H54 (cell line): ENCODE measurements around the gene ELFN1.

Source experiments
- DNase-seq: peaks from one replicate; pipeline ENCODE4 v3.0.0; 2011; ENCODE audit warnings: low spot score, mixed read lengths; ENCODE audit not compliant: insufficient read length
- FAIRE-seq: peaks from 3 replicates; lab custom pipeline; 2011; peaks lifted over from hg19 to GRCh38; lab: Jason Lieb, UNC
- POLR2A ChIP-seq: IDR thresholded peaks from 2 replicates; pipeline ENCODE4 v1.6.1; 2011; ENCODE audit warnings: low read depth, mild to moderate bottlenecking, low read length

Gene ELFN1

GRCh38 chr7:1737956-1738355 is 67.9 kb downstream of the ELFN1 start:
- TF ChIP-seq POLR2A, result no peak
- FAIRE-seq, result no peak
- no peak for DNase-seq

DNA sequence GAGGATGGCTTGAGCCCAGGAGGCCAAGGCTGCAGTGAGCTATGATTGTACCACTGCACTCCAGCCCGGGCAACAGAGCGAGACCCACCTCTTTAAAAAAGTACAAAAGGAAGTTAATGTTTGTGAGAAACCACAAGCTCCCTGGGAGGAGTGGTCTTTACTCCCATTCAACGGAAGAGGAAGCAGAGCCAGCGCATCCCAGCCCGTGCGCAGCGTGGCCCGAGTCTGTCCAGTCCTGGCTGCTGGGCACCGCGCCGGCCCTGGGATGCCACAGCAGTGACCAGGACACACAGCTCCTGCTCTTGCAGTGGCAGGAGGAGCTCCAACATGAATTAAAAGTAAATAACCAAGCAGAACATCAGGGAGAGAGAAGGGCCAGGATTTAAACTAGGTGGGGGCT is 68.4 kb downstream of the ELFN1 start:
- TF ChIP-seq POLR2A, result no peak
- no peak for FAIRE-seq

DNA sequence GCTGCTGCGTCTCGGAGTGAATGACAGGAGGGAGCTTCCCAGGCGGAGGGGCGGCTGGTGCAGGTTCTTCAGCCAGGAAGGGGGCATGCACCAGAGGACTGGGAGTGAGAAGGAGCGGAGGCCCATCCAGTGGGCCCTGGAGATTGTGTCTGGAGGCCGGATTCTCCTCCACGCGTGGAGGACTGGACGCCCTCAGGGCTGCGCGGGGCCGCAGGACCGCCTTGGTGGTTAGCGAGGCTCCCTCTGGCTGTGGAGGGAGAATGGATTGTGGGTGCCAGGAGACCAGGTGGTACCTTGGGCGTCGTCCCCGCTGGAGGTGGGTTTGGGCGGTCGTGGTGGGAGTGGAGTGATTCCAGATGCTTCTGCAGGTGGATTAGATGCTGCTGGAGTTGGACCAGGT is 68.9 kb downstream of the ELFN1 start:
- DNase-seq (no peak), FAIRE-seq (no peak)
- no peak for TF ChIP-seq POLR2A

More for the DNA sequence above, 68.4 kb downstream of the ELFN1 start:
- DNase-seq, result no peak

- DNase-seq, result no peak
- TF ChIP-seq POLR2A, result no peak
- FAIRE-seq, result no peak
Measured at GRCh38 chr7:1739593-1739992, 69.5 kb downstream of the ELFN1 start.

GRCh38 chr7:1740214-1740613 is 70.1 kb downstream of the ELFN1 start:
- no peak for FAIRE-seq
- no peak for TF ChIP-seq POLR2A
- no peak for DNase-seq

- no peak for DNase-seq
- TF ChIP-seq POLR2A, result no peak
- no peak for FAIRE-seq
Measured at GRCh38 chr7:1741246-1741645, 71.2 kb downstream of the ELFN1 start.

DNA sequence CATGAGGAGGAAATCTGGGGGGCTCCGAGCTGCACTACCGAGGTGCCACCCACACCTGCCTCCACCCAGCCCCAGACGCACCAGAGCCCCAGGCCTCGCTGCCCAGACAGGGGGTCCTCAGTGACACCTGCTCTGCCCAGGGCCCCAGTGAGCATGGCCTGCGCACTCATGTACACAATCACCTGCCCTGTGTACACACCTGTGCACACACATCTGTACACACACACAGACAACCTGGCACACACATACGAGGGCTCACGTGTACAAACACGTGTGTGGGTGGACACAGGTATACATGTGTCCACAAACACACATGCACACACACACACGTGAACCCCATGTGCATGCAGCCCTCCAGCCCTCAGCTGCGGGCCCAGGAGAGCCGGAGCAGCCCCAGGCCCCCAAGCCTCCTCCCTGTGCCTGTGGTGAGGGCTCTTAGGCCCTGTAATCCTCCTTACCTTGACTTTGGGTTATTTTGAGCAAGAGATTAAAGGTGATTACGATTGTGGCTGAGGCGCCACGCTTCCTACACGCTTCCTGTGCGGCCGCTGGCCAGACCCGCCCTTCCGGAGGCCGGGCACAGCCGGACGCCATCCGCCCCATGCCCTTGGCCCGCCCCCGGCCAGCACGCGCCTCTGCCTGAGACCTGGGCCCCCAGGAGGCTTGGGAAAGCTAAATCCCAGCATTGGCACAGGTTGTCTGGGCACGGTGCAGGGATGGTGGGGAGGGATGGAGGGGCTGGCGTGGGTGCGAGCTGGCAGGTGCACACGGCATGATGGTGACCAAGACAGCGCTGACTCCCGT is 71.9 kb downstream of the ELFN1 start:
- no peak for TF ChIP-seq POLR2A
- FAIRE-seq, result no peak
- no peak for DNase-seq

DNA sequence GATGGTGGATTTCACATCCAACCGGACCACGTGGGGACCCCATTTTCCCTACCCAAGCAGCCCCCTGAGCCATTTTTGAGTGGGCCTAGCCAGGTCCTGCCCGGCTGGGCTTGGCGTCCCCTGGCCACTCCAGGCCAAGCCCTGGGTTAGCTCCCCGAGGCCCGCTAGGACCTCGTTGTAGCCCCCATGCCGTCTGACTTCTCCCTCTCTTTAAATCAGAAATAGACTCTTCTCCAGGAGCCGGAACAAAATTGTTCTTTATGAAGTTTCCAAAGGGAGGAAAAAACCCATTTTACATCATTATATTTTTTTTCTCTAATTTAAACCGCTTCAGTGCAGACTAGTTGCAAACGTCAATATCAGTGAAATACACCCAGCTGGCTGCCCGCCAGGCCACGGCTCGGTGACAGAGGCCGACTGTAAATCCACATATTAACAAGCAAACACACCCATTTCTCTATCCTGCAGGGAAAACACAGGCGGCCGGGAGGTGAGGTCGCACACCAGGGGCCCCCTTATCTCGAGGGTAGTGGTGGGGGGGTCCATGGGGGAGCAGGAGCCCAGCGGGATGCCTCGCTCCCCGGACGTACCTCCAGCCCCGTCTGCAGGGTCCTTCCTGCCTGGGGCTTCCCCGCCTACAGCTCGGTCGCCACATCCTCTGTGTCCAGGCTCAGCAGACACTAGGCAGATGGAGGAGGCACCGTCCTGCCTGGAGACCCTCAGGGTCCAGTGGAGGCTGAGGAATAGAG is 72.7 kb downstream of the ELFN1 start:
- FAIRE-seq (no peak), DNase-seq (peak; percentile 79)
- no peak for TF ChIP-seq POLR2A

DNA sequence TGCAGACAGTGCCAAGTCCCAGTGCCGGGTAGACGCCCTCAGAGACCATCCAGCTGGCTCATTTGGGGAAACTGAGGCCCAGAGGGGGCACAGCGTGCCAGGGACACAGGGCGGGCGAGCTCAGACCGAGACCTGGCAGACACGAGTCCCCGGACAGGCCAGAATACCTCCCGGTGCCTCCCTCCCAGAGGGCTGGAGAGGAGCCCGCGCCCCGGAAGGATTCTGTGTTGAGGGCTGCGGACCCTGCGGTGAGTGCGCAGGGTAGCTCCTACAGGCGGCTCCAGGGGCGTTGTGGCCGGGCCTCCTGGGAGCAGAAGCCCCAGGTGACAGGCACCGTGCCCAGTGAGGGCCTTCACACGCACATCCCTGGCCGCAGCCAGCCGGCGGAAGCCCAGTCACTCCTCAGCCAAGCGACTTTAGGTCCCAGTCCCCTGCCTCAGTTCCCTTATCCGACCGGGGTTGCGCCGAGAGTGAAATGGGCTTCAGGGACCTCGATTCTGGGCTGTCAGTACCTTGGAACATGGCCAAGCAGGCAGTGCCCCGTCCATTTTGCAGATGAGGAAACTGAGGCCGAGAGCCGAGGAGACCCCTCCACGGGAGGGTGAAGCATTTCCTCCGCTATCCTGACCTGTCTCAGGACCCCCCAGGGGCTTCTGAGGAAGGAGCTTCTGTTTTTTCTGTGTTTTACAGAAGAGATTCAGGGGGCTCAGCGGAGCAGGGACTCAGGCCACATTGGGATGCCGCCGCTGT is 73.6 kb downstream of the ELFN1 start:
- DNase-seq (no peak), FAIRE-seq (no peak)
- TF ChIP-seq POLR2A, result no peak

GRCh38 chr7:1744296-1745017 is 74.4 kb downstream of the ELFN1 start:
- DNase-seq (no peak), FAIRE-seq (no peak)
- no peak for TF ChIP-seq POLR2A

GRCh38 chr7:1745018-1745532 is 75.0 kb downstream of the ELFN1 start:
- FAIRE-seq (no peak), DNase-seq (no peak)
- no peak for TF ChIP-seq POLR2A

- no peak for FAIRE-seq
- DNase-seq, result no peak
- TF ChIP-seq POLR2A, result no peak
Measured at GRCh38 chr7:1745576-1746490, 75.8 kb downstream of the ELFN1 start.
